NCI-H2081 treated with DMSO at 0.1 percent for 48 hours (cell line): ENCODE measurements around the gene PCSK6.
"Not testable (repeated sequence)": the region's sequence is repeated elsewhere in the genome, so short reads cannot be mapped to it uniquely, and the experiment has no call there.

Experiments
- DNase-seq: peaks from one replicate; lab custom pipeline; 2025; lab: John Stamatoyannopoulos, UW

The PCSK6 gene

DNA sequence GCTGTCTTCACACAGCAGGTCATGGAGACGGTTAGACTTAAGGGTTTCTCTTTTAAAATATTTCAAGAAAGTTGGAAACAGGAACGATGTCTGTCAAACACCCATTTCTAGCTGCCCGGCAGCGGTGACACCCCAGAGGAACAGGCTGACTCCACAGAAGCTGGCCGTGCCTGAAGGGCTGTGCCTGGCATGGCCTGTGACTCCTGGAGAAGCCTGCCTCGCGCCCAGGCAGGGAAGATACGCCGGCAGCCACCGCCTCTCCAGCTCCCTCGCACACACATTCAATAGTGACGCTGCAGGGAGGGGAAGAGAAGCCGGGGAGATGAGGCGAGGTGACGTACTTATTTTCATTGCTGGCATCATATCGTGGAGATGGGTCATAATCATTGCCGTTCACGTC is 59.9 kb downstream of the PCSK6 start:
- DNase-seq, result no peak

DNA sequence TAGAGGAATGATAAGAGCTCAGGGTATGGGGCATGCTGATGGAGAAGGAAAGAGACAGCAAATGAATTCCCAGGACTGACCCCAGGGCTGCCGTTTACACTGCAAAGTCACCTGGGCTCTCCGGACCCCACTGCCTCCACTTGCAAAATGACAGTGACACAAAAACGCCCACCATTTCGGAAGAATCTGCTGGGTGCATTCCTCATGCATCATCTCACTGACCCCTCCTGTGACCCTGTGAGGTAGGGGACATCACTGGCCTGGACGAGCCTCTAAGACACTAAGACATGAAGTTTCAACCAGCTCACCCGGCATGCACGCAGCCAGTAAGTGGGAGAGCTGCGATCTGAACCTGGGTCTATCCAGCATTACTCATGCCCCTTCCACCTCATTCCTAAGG is 60.3 kb downstream of the PCSK6 start:
- DNase-seq, result no peak

DNA sequence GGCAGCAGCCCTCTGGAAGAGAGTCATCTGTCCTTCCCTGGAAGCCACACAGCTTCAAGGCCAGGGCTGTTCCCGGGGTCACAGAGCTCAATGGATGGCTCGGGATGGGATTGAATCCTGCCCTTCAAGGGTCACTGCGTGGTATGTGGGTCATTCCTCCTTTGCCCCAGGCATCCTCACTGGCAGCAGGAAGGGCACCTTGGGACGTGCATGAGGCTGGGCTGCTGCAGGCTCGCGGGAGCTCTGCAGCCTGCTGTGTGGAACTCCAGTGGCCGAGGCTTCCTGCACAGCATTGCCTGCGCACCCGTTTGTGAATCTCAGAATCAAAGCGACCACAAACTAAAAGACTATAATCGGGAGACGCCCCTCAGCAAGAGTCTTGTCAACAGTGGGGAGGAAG is 60.7 kb downstream of the PCSK6 start:
- no peak for DNase-seq

DNA sequence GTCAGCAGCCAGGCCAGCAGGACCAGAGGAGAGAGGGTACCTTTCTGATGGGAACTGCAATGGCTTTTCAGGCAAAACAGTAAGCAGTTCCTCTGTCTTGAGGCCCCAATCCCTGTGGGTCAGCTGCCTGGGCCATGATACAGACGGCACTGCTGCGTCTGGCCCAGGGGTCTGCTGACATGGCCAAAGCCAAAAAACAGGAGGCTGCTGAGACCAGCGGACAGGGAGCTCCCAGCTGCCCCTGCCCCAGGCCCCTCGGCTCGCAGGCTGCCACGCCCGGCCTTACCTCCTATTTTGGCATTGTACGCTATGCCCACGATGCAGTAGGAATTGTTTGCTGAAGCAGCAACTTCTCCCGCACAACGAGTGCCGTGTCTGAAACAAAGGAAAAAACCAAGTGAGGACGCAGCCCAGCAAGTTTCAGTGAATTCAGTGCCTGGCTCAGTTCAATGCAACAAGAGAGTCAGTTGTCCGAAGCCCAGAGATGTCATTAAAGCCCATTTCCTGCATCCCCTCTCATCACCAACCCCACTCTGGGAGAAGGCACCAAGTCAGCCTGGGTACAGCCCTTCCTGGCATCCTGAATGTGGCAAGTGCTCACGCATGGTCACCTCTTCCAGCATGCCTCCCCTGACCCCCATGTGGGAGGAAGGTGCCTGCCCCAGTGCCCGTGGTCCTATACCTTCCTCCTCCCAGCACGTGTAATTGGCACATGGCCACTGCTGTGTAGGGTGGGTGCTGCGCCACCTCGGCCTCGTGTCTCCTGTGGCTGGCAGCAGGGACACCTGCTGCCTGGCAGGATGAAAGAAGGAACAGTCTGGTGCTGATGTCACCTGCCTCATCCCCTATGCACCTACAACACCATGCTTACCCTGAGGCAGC is 61.7 kb downstream of the PCSK6 start:
- DNase-seq, result no peak

DNA sequence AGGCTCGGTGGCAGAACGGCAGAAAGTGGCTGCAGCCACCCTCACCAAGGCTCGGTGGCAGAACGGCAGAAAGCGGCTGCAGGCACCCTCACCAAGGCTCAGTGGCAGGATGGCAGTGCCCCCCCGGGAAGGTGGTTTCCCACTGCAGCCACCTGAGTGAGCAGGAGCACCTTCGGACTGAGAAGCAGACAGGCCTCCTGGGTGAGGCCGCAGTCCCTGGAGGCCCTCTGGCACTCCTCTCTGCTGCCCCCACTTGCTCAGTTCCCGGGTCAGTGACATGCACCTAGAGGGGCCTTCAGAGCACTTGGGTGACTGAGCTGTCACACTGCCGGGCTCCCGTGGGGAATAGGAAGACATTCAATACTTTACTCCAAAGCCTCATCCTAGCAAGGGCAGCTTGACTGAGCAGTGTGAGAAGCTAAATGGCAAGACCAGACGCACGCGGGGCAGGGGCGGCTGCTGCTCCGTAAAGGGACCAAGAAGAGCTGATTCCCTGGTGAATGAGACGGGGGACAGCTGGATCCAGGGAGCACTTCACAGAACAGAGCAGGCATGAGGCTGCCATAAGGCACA is 62.7 kb downstream of the PCSK6 start:
- no peak for DNase-seq

DNA sequence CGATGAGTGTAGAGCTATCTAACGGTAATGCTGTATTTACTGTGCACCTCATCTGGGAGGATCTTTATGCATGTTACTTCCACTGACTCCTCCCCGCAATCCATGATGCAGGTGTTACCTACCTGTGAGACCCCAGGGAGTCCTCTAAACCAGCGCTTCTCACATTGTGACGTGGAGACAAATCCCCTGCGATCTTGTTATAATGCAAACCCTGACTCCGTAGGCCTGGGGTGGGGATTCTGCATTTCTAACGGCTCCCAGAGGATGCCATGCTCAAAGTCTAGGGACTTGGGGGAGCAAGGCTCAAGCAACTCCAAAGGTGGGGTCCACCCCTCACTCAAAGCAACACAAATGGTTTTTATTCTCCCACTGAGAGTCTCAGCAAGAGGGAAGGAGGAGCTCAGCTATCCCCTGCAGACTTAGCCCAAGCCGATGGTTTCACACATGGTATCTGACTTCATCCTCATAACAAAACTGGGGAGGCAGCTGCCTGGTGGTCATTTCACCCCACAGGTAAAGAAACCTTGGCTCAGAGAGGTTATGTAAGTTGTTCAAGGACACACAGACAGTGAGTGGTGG is 63.6 kb downstream of the PCSK6 start:
- no peak for DNase-seq

DNA sequence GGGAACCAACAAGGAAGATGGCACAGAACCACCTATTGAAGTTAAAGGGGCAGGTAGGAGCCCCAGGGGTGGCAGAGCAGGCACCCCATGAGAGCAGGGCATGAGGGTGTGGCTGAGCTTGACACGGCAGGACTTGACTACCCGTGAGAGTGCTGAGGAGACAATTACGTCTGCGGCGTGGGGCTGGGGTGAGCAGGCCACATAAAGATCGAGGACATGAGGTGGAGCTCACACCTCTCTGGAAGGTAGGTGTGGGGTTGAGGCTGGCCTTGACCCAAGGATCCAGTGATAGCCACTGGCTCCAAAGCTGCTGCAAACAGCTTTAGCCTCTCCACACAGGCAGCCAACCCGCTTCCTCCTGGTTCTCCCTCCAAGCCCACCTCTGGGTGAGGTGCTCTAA is 64.5 kb downstream of the PCSK6 start:
- DNase-seq, result no peak

DNA sequence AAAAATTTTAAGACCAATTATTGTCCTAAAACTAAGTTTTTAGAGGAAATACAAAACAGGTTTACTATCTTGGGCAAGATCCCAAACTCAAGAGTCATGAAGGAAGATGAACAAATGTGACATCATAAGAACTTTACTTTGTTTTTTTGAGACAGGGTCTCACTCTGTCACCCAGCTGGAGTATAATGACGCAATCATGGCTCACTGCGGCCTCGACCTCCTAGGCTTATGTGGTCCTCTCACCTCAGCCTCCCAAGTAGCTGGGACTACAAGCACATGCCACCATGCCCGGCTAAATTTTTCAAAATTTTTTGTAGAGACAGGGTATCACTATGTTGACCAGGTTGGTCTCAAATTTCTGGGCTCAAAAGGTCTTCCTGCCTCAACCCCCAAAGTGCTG is 69.3 kb downstream of the PCSK6 start:
- DNase-seq, result no peak

DNA sequence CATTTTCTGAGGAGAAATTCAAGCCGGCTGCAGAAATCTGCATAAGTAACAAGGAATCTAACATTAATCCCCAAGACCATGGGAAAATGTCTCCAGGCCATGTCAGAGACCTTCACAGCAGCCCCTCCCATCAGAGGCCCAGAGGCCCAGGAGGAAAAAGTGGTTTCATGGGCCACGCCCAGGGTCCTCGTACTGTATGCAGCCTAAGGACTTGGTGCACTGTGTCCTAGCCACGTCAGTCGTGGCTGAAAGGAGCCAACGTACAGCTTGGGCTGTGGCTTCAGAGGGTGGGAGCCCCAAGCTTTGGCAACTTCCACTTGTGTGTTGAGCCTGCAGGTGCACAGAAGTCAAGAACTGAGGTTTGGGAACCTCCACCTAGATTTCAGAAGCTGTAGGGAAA is 73.0 kb downstream of the PCSK6 start:
- not testable (repeated sequence) for DNase-seq

DNA sequence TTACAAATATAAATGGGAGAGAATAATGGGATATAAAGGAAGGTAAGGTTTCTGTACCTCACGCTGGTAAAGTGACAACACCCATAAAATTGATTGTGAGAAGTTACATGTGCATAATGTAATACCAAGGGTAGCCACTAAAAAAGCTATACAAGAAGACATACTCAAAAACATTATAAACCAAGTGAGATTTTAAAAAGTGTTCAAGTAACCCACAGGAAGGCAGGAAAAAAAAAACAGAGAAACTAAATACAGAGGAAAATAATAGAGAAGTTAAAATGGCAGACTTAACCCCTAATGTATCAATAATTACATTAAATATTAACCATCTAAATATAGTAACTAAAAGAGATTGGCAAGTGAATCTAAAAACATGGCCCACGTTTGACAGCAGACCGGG is 76.3 kb downstream of the PCSK6 start:
- no peak for DNase-seq

DNA sequence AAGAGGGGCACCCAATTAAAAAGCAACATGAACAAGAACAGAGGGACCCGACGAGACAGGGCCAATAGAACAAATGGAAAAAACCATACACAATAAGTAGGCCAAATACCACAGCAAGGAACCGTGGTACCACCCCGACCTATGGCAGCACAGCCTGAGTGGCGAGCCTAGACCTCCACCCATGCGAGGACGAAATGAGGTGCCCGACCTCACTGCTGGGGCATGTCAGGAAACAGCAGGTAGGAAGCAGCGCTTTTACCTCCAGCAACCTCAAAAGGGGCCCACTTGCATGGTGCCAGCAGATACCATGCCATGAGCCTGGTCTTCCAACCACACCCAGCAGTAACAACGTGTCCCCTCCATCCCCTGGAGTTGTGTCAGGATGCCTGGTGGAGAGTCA is 77.9 kb downstream of the PCSK6 start:
- DNase-seq, result no peak

DNA sequence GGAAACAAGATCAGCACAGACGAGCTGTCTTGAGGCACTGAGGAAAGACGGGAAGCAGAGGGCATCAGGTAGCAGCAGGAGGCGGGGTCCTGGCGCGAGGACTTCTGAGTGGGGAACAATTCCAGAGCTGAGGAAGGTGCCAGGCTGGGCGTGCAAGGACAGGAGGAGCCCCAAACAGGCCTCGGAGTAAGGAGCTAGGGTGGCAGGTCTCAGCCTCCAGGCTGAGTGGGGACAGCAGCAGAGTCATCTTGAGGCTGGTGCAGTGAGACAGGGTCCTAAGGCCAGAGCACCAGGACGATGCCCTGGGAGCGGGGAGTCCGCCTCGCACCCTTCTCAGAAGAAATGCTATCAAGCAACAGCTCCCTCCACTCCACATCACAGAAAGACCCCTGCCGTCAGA is 78.4 kb downstream of the PCSK6 start:
- no peak for DNase-seq

DNA sequence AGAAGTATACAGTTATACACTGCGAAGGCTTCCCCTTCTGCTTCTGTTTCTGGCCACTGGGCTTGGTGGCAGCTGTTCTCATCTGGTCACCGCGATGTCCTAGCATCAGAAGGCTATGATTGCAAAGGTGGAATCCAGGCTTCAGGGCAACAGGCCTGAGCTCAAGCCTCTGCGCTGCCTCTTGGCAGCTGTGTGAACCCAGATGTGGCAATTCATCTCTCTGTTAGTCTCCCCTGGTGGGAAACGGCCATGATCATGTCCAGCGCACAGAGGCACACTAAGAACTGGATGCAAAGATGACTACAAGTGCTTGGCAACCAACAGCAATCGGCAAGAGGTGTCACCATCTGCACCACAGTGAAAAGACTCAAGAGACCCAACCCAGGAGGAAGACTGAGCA is 78.9 kb downstream of the PCSK6 start:
- no peak for DNase-seq

DNA sequence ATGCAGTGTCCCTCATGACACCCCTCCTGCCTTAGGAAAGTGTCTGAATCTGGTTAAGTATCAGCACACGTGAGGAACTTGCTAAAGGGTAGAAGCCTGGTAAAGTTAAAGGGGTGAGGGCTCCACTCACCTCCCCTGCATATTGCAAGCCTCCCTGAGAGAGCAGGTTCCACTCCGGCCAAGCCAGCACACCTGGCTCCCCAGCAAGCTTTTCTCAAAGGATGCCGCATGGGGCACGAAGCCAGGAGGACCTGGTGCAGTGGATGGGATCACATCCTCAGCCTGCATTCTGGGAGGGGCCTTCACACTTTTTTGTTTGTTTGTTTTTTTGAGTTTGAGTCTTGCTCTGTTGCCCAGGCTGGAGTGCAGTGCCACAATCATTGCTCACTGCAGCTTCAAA is 79.9 kb downstream of the PCSK6 start:
- no peak for DNase-seq

DNA sequence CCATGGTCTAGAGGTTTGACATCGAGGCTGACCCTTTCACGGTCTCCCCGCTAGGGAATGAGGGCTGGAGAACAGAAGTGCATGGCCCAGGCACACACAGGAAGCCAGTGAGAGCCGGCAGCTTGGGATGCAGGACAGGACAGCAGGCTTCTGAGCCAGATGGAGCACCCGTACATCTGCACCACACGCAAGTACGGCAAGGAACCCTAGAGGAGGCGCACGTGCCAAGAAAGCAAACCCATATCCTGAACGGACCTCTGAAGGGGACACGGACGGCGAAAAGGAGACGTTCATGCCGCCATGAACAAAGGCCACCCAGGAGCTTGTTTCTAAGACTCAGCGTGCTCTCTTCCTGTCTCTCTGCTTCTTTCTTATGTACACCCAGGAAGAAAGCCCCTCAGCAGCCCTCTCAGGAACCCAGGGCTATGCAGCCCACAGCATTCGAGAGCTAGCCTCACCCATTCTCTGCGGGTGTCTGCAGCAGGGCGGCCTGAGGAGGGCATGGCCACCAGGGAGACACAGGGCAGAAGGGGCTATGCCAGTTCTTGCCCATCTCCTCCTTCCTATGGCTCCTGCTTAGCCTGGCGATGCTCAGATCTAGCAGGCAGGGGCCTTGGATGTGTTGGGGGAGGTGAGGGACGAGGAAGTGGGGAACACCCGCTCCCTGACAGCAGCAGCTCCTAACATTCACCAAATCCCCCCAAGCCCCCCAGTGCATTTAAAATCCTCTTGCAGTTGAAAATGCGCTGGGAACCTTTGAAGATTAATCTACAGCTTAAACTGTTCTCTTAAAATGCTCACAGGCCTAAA is 81.3 kb downstream of the PCSK6 start:
- no peak for DNase-seq

DNA sequence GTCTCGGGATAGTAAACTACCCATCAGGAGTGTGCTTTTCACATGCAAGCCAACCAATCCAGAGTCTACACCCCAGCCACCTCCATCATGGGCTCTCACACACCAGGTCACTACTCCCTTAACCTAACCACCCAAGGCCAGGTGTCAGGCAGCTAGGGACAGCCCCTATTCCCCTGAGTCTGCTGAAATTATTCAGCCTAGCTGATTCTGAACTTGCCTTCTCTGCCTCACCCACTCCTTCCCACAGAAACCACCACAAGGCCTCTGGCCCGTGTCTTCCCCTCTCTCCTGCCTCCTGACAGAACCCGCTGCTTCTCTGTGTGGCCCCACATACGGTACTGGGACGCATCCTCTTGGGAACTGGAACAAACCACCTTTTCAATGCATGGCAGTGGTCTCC is 82.1 kb downstream of the PCSK6 start:
- DNase-seq, result no peak

DNA sequence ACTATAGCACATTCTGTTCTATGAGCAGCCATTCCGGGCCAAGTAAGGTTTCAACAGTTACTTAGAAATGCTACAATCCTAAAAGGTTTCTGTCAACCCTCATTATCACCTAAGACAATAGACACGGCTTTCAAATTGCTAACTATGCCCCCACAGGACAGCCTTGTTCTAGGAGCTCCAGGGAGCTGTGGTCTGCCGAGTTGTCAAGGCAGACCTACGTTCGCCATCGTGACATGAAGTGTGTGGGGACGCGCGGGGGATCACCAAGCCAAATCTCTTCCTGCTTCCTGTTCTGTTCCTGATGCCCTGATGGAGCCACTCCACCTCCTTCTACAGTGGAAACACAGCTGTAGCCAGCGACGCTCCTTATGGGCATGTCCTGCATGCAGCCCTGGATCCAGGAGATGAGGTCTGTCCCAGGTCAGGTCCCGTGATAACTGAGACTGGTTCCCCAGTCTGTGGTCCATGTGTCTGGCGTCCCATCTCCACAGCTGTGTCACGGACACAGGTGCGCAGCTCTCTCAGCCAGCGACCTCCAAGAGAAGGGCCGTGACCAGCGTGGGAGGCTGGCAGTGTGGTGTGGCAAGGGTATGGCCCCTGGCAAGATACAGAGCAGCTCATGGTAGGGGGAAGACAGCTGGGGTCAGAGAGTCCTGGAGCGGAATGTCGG is 82.8 kb downstream of the PCSK6 start:
- DNase-seq, result no peak

DNA sequence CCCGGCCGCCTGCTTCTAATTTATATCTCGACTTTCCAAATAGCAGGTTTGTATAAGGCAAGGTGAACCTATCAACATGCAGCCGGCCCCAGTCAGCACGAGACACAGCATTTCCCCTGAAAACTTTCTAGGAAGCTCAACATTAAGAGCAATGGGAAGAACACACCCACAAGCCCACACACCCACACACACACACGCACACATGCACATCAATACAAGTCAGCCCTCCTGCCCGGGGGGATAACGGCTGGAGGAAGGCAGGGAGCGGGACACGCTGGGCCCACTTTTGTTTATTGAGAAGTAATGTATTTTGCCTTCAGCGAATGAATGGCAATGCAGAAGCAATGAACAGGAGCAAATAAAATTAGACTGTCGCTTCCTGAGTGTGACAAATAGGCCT is 83.5 kb downstream of the PCSK6 start:
- no peak for DNase-seq

DNA sequence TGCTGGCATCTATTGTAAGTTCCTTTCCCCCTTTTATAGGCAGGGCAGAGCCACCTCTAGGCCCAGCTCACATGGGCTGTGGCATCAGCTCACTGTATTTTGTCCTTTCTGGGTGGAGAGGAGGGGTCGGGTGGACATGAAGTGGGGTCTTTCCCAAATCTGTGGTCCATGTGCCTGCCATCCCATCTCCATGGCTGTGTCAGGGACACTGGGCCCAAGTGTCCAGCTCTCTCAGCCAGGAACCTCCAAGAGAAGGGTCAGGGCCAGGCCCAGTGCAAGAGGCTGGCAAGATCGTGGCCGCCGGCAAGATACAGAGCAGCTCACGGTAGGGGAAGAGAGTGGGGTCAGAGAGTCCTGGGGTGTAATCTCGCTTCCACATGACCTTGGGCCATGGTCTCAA is 85.3 kb downstream of the PCSK6 start:
- DNase-seq, result no peak

DNA sequence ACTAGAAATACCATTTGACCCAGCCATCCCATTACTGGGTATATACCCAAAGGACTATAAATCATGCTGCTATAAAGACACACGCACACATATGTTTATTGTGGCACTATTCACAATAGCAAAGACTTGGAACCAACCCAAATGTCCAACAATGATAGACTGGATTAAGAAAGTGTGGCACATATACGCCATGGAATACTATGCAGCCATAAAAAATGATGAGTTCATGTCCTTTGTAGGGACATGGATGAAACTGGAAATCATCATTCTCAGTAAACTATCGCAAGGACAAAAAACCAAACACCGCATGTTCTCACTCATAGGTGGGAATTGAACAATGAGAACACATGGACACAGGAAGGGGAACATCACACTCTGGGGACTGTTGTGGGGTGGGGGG is 86.6 kb downstream of the PCSK6 start:
- DNase-seq, result not testable (repeated sequence)

DNA sequence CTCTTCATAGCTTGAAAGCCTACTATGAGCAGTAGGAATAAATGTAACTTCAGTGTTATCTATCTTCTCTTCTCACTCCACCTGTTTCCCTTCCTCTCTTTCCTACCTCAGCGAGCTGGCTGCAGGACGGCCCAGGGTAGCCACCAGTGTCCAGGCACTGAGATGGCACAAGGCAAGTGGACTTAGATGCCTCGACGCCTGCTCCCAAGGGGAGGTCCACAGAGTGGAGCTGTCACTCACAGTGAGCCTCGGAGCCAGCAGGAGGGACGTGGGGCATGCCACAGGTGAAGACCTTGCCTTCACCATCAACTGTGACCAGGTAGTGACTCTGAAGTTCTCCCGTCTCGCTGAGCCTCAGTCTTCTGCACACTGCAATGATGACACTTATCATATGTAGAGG is 88.2 kb downstream of the PCSK6 start:
- no peak for DNase-seq

DNA sequence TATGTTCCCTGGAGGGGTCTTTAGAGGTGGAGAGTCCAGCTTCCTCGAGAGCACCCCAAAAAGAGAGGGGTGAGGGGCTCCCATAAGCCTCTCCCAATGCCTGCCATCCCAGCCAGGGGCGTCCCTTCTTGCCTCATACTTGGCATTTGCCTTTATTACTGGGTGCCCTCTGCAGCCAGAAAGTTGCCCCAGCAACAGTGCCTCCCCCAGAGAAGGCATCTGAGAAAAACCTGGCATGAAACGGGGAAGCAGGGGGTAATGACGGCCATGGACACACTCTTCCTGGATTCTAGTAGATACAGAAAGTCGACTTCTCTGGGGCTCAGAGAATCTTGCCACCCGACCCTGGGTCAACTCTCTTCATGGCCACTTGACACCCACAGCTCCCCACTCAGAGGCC is 90.1 kb downstream of the PCSK6 start:
- DNase-seq, result no peak
